ENCODE data around the gene CEP295NL.

DNA sequence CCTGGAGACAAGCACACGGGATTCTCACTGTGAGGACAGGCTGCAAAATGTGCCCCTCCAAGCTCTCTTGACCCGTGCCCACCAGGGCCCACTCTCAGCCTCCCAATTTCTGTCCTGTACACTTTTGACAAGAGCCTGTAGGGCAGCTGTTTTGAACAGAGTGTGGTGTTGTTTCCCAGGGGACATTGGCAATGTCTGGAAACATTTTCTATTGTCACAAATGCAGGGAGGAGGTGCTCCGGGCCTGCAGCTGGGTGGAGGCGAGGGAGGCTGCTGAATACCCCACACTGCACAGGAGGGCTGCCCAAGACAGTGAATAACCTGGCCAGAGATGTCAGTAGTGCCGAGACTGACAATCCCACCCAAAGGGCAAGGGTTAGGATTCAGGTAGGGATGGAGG, 10.5 kb downstream of the CEP295NL start:
- TF ChIP-seq TAF1 (IDR thresholded peaks at IDR 0.05; ENCODE audit: low read depth, low read length) (no peak), POLR2A (IDR thresholded peaks at IDR 0.05; ENCODE audit: low read depth, low read length) (no peak), POLR2AphosphoS5 (IDR thresholded peaks at IDR 0.05; ENCODE audit: low read depth, low read length) (no peak), PAX5 (IDR thresholded peaks at IDR 0.05; ENCODE audit: insufficient read depth, low read length, severe bottlenecking) (no peak), SPI1 (IDR thresholded peaks at IDR 0.05; ENCODE audit: low read depth, low read length) (no peak)
